ENCODE data around the gene AOC3.
A peak's percentile ranks its signal among the peaks of the same experiment; 100 is the strongest.

DNA sequence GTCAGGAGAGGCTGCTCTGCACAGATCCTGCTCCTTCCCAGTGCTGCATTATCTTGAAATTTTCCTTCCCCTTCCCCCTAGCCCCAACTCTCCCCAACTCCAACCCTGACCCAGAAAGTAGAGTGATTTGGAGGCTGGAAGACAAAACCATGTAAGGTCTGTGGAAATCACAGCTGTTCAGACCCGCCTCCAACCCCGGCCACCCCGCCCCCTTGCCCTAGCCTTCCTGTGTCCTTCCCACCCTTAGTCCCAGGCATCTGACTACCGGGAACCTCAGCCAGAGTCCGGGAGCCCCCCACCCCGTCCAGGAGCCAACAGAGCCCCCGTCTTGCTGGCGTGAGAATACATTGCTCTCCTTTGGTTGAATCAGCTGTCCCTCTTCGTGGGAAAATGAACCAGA, at the start of gene AOC3:
- TF ChIP-seq, protein P1, sequence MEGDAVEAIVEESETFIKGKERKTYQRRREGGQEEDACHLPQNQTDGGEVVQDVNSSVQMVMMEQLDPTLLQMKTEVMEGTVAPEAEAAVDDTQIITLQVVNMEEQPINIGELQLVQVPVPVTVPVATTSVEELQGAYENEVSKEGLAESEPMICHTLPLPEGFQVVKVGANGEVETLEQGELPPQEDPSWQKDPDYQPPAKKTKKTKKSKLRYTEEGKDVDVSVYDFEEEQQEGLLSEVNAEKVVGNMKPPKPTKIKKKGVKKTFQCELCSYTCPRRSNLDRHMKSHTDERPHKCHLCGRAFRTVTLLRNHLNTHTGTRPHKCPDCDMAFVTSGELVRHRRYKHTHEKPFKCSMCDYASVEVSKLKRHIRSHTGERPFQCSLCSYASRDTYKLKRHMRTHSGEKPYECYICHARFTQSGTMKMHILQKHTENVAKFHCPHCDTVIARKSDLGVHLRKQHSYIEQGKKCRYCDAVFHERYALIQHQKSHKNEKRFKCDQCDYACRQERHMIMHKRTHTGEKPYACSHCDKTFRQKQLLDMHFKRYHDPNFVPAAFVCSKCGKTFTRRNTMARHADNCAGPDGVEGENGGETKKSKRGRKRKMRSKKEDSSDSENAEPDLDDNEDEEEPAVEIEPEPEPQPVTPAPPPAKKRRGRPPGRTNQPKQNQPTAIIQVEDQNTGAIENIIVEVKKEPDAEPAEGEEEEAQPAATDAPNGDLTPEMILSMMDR (IDR thresholded peaks at IDR 0.05) = no peak
- TF ChIP-seq POLR2A (IDR thresholded peaks at IDR 0.05) = peak in 1 of 2 donors; percentile 32
